Stimulated activated effector memory CD8-positive, alpha-beta T cell treated with anti-CD3 and anti-CD28 coated beads, Interleukin-12 subunit alpha, Interleukin-12 subunit beta, amount 100 ng/mL, for 72 hours (primary cell): ENCODE results near the gene KRT80.

Experiments used
- ATAC-seq: fragments of 150-1000 bp; cut with Tn5 transposase; 2 replicates; pipeline ENCODE4 v1.10.0; 2021
- DNase-seq, 2 donors: peaks; one replicate each; pipeline ENCODE4 v3.0.0; 2021 to 2022; ENCODE audit warnings: low spot score in 2 of 2
- H3K27ac Mint-ChIP-seq: one replicate; pipeline ENCODE4 v1.8.0; 2022; ENCODE audit warnings: mild to moderate bottlenecking, mixed read lengths
- H3K36me3 Mint-ChIP-seq: one replicate; pipeline ENCODE4 v1.8.0; 2022; ENCODE audit warnings: mild to moderate bottlenecking, mixed read lengths
- H3K4me1 Mint-ChIP-seq: one replicate; pipeline ENCODE4 v1.8.0; 2022; ENCODE audit warnings: mixed read lengths
- H3K4me3 Mint-ChIP-seq: one replicate; pipeline ENCODE4 v1.8.0; 2022; ENCODE audit warnings: mild to moderate bottlenecking, mixed read lengths
- H3K9me3 Mint-ChIP-seq: one replicate; pipeline ENCODE4 v1.8.0; 2022; ENCODE audit warnings: mixed read lengths

The KRT80 gene

GRCh38 chr12:52120951-52121823, 70.6 kb downstream of the KRT80 start:
- H3K27ac Mint-ChIP-seq = no peak overlapping the region
- ATAC-seq (no peak), DNase-seq (no peak)
- H3K36me3 Mint-ChIP-seq = no peaks in the 10 kb centered on the region
- no peaks in the 10 kb centered on the region for H3K9me3 Mint-ChIP-seq
- no peak overlapping the region for H3K4me3 Mint-ChIP-seq
- peaks cover 40% of the 10 kb centered on the region for H3K4me1 Mint-ChIP-seq

DNA sequence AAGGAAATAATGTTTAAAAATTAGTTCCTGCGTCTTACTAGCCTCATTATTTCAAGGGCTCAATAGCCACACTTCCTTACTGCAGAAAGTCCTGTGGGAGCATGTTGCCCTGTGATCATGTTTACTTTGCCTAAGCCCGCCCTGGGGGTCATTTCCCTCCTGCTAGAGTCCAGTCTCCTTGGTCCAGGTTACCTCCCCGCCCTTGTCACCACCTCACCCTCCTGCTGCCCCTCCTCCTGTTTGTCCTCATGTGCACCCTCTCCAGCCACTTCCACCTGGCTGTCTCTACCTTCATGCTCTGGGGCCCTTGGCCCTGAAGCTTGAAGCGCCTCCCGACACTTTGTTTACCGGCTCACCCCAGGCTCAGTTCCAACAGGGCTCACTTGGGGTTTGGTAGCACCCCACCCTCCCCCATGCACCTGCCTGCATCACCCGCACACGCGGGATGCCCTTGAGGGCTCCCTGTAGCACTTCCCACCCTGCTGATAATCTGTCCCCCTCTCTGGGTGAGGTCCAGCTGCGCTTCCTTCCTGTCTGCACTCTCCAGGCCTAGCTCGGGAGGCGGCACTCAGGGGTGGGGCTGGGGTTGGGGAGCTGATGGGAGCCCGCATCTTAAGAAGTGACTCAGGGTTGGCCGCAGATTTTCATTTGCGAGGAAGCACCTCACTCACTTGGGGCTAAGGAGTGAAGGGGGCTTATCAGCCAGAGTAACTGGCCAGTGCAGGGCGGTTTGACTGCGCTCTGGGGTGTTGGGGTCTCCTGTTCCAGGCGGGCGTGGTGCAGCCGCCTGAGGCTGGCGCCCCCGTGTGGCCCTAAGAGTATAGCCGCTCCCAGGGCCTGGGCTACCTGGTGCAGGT, 72.2 kb downstream of the KRT80 start:
- peak; percentile 32 to 66 for DNase-seq
- Mint-ChIP-seq H3K4me3 (no peak overlapping the region), H3K9me3 (no peaks in the 10 kb centered on the region), H3K36me3 (no peaks in the 10 kb centered on the region), H3K27ac (no peak overlapping the region), H3K4me1 (peaks cover 41% of the 10 kb centered on the region)
- peak; percentile 60 for ATAC-seq
